H9 (cell line): ENCODE data around the gene NRXN3. TPM values are rescaled to one million over a fixed set of nuclear protein-coding genes. Genes with fewer than 3 reads are reported as not detected.

Experiments used
- DNase-seq: peaks from one replicate; pipeline ENCODE4 v3.0.0-alpha.2; 2017
- H2AFZ ChIP-seq: one replicate; pipeline ENCODE4 v1.6.1; 2013; ENCODE audit warnings: mild to moderate bottlenecking, low read length, control low read depth, moderate library complexity
- H2AK5ac ChIP-seq: 2 replicates; pipeline ENCODE4 v1.6.1; 2013; ENCODE audit warnings: low read length, control low read depth, mixed read lengths; ENCODE audit not compliant: insufficient read length
- H2BK120ac ChIP-seq: one replicate; pipeline ENCODE4 v1.6.1; 2013; ENCODE audit warnings: low read depth, mild to moderate bottlenecking, low read length, control low read depth, inconsistent platforms; ENCODE audit not compliant: poor library complexity, severe bottlenecking
- H2BK12ac ChIP-seq: 2 replicates; pipeline ENCODE4 v1.6.1; 2013; ENCODE audit warnings: low read length, control low read depth, mixed read lengths, low read depth; ENCODE audit not compliant: insufficient read length
- H2BK15ac ChIP-seq: 2 replicates; pipeline ENCODE4 v1.6.1; 2013; ENCODE audit warnings: low read depth, low read length, control low read depth
- H2BK20ac ChIP-seq: one replicate; pipeline ENCODE4 v1.6.1; 2013; ENCODE audit warnings: low read depth, mild to moderate bottlenecking, low read length, control low read depth, inconsistent platforms; ENCODE audit not compliant: poor library complexity, severe bottlenecking
- H2BK5ac ChIP-seq: 2 replicates; pipeline ENCODE4 v1.6.1; 2013; ENCODE audit warnings: low read length, control low read depth, mixed read lengths; ENCODE audit not compliant: insufficient read length
- H3K14ac ChIP-seq: 2 replicates; pipeline ENCODE4 v1.6.1; 2013; ENCODE audit warnings: low read length, control low read depth; ENCODE audit not compliant: insufficient read depth
- H3K18ac ChIP-seq: 2 replicates; pipeline ENCODE4 v1.6.1; 2013; ENCODE audit warnings: low read depth, mild to moderate bottlenecking, mixed read lengths, low read length, control low read depth; ENCODE audit not compliant: insufficient read length
- H3K23ac ChIP-seq: 2 replicates; pipeline ENCODE4 v1.6.1; 2013; ENCODE audit warnings: low read length, control low read depth, mixed read lengths, low read depth; ENCODE audit not compliant: insufficient read length
- H3K23me2 ChIP-seq: 2 replicates; pipeline ENCODE4 v1.6.1; 2013; ENCODE audit warnings: low read depth, mild to moderate bottlenecking, mixed read lengths, low read length, control low read depth; ENCODE audit not compliant: insufficient read length, poor library complexity, severe bottlenecking
- H3K27ac ChIP-seq: 2 replicates; pipeline ENCODE4 v1.5.1; 2013; ENCODE audit warnings: low read length, control low read depth, mixed read lengths, low read depth; ENCODE audit not compliant: insufficient read length
- H3K27me3 ChIP-seq: 2 replicates; pipeline ENCODE4 v1.6.1; 2013; ENCODE audit warnings: low read length, control low read depth, inconsistent platforms; ENCODE audit not compliant: insufficient read depth
- H3K4ac ChIP-seq: 2 replicates; pipeline ENCODE4 v1.6.1; 2013; ENCODE audit warnings: low read depth, mild to moderate bottlenecking, control low read depth, inconsistent platforms, low read length, moderate library complexity
- H3K4me1 ChIP-seq: 2 replicates; pipeline ENCODE4 v1.6.1; 2013; ENCODE audit warnings: low read length, control low read depth, inconsistent platforms; ENCODE audit not compliant: insufficient read depth
- H3K4me2 ChIP-seq: 2 replicates; pipeline ENCODE4 v1.6.1; 2013; ENCODE audit warnings: low read length, control low read depth, mixed read lengths; ENCODE audit not compliant: insufficient read length, insufficient read depth
- H3K56ac ChIP-seq: 2 replicates; pipeline ENCODE4 v1.6.1; 2013; ENCODE audit warnings: low read depth, mild to moderate bottlenecking, mixed read lengths, low read length, control low read depth; ENCODE audit not compliant: insufficient read length
- H3K79me1 ChIP-seq: 2 replicates; pipeline ENCODE4 v1.6.1; 2013; ENCODE audit warnings: low read depth, mild to moderate bottlenecking, moderate library complexity, low read length, control low read depth, inconsistent platforms; ENCODE audit not compliant: insufficient read depth, poor library complexity, severe bottlenecking
- H3K79me2 ChIP-seq: 2 replicates; pipeline ENCODE4 v1.6.1; 2013; ENCODE audit warnings: low read length, control low read depth, inconsistent platforms; ENCODE audit not compliant: insufficient read depth
- H3K9ac ChIP-seq: 2 replicates; pipeline ENCODE4 v1.6.1; 2013; ENCODE audit warnings: low read length, control low read depth, mixed read lengths; ENCODE audit not compliant: insufficient read length; ENCODE audit errors: extremely low read depth
- H3K9me3 ChIP-seq: one replicate; pipeline ENCODE4 v1.6.1; 2013; ENCODE audit warnings: low read depth, low read length, inconsistent platforms; ENCODE audit not compliant: control insufficient read depth
- H3T11ph ChIP-seq: one replicate; pipeline ENCODE4 v1.6.1; 2013; ENCODE audit warnings: mild to moderate bottlenecking, low read length, control low read depth, inconsistent platforms
- H4K20me1 ChIP-seq: one replicate; pipeline ENCODE4 v1.6.1; 2013; ENCODE audit not compliant: control insufficient read depth, insufficient read length, insufficient read depth
- H4K5ac ChIP-seq: 2 replicates; pipeline ENCODE4 v1.6.1; 2013; ENCODE audit warnings: low read depth, mild to moderate bottlenecking, mixed read lengths, low read length, control low read depth; ENCODE audit not compliant: insufficient read length
- H4K8ac ChIP-seq: replicated peaks from 2 replicates; pipeline ENCODE4 v1.6.1; 2013; ENCODE audit warnings: low read length, control low read depth, mixed read lengths, low read depth; ENCODE audit not compliant: insufficient read length
- H4K91ac ChIP-seq: 2 replicates; pipeline ENCODE4 v1.6.1; 2013; ENCODE audit warnings: low read depth, mild to moderate bottlenecking, moderate library complexity, mixed read lengths, low read length, control low read depth; ENCODE audit not compliant: insufficient read length
- H3K27ac Mint-ChIP-seq, 3 experiments: 2 replicates in 2 of 3; 3 replicates in 1 of 3; pipeline ENCODE4 v1.8.0; 2020 to 2021; ENCODE audit warnings: mixed read lengths in 3 of 3, mild to moderate bottlenecking in 1 of 3, moderate library complexity in 1 of 3
- H3K27me3 Mint-ChIP-seq: 2 replicates; pipeline ENCODE4 v1.8.0; 2021; ENCODE audit warnings: low read depth, mild to moderate bottlenecking, moderate library complexity, mixed read lengths
- H3K36me3 Mint-ChIP-seq, 3 experiments: 2 replicates in 2 of 3; 3 replicates in 1 of 3; pipeline ENCODE4 v1.8.0; 2020 to 2021; ENCODE audit warnings: low read depth in 3 of 3, mixed read lengths in 3 of 3; ENCODE audit not compliant: insufficient read depth in 1 of 3
- H3K4me1 Mint-ChIP-seq, 2 experiments: 2 replicates each; pipeline ENCODE4 v1.8.0; 2020; ENCODE audit warnings: mixed read lengths in 2 of 2
- H3K4me3 Mint-ChIP-seq, 2 experiments: 2 replicates in 1 of 2; 3 replicates in 1 of 2; pipeline ENCODE4 v1.8.0; 2020 to 2021; ENCODE audit warnings: mild to moderate bottlenecking in 2 of 2, mixed read lengths in 2 of 2, moderate library complexity in 1 of 2
- H3K9me3 Mint-ChIP-seq, 2 experiments: 2 replicates in 1 of 2; 3 replicates in 1 of 2; pipeline ENCODE4 v1.8.0; 2020; ENCODE audit warnings: mild to moderate bottlenecking in 2 of 2, mixed read lengths in 2 of 2, moderate library complexity in 1 of 2
- CTCF ChIP-seq: fragments of 200-600 bp; sonication (generic); conservative IDR thresholded peaks from 3 replicates; pipeline ENCODE4 v1.8.0; 2021; ENCODE audit warnings: antibody characterized with exemption, mild to moderate bottlenecking
- WGBS: extraction: QIAGEN DNeasy Blood & Tissue Kit; methylation state at CpG from one replicate; pipeline ENCODE4 v1.1.7; 2013; ENCODE audit warnings: missing lambda C conversion rate, low lambda C conversion rate, mixed read lengths; ENCODE audit not compliant: insufficient read length; ENCODE audit errors: extremely low coverage; 5-methylcytosine and 5-hydroxymethylcytosine counted together
- total RNA-seq: library from RNA; stranded (reverse); gene quantifications from 2 replicates; pipeline ENCODE4 v1.2.1, GENCODE V29; 2021

Gene NRXN3
- total RNA-seq, 1 experiment from 2014 or later, result 1.8 TPM

DNA sequence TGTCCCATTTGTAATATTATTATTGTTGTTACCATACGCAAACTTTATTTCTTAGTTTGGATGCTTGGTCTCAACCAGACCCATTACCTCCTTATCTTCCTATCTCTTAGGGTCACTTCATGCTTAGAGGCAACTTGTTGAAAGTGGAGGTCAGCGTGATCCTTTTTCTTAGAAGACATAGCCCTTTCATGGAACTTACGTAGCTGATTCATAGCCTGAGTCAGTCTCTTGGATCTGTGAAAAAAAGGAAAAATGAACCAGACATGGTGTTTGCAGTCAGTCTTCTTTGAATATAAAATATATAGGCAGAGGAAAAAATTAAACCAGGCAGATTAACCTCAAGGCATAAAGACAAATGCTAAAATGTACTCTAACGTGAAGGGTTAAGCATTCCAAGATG, 1427.4 kb downstream of the NRXN3 start:
- H3K18ac ChIP-seq, result no peak overlapping the region
- H4K20me1 ChIP-seq, result no peaks in the 10 kb centered on the region
- H2AFZ ChIP-seq, result no peak overlapping the region
- H2BK12ac ChIP-seq, result no peak overlapping the region
- no peak overlapping the region for H3K4ac ChIP-seq
- no peak overlapping the region for H3T11ph ChIP-seq
- no peaks in the 10 kb centered on the region for H3K23me2 ChIP-seq
- Mint-ChIP-seq H3K4me3 (no peak overlapping the region), H3K9me3 (peaks cover 4 to 12% of the 10 kb centered on the region in 2 experiments; a peak in 4 of 5 replicates), H3K36me3 (peaks cover 6 to 11% (median 10%) of the 10 kb centered on the region in 3 experiments; a peak in 6 of 7 replicates), H3K27ac (no peak overlapping the region), H3K27me3 (no peaks in the 10 kb centered on the region), H3K4me1 (peaks cover 4 to 5% of the 10 kb centered on the region in 2 experiments; a peak in 3 of 4 replicates)
- H3K4me1 ChIP-seq, result no peaks in the 10 kb centered on the region
- H2AK5ac ChIP-seq, result no peak overlapping the region
- no peak overlapping the region for H3K14ac ChIP-seq
- no peaks in the 10 kb centered on the region for H3K9me3 ChIP-seq
- no peak overlapping the region for H3K4me2 ChIP-seq
- WGBS, result no CpG with 5 or more reads among the region's 4 CpGs
- no peak overlapping the region for H3K56ac ChIP-seq
- H3K79me1 ChIP-seq, result no peaks in the 10 kb centered on the region
- no peaks in the 10 kb centered on the region for H3K27me3 ChIP-seq
- no peak overlapping the region for H3K27ac ChIP-seq
- no peak overlapping the region for H4K91ac ChIP-seq
- TF ChIP-seq CTCF, result no peak
- H4K8ac ChIP-seq, result no peak overlapping the region
- H3K23ac ChIP-seq, result no peak overlapping the region
- H2BK20ac ChIP-seq, result no peak overlapping the region
- no peak for DNase-seq
- no peaks in the 10 kb centered on the region for H3K79me2 ChIP-seq
- no peak overlapping the region for H2BK5ac ChIP-seq
- H3K9ac ChIP-seq, result no peak overlapping the region
- no peak overlapping the region for H2BK15ac ChIP-seq
- no peak overlapping the region for H2BK120ac ChIP-seq
- no peak overlapping the region for H4K5ac ChIP-seq
